ENCODE results near the gene SPTSSA. TPM values are rescaled to one million over a fixed set of nuclear protein-coding genes. Genes with fewer than 3 reads are reported as not detected.

The SPTSSA gene
- total and polyA plus RNA-seq, 2 experiments from 2014 or later, result 27.5 to 36.4 TPM

- Histone ChIP-seq H3K4me2 (no peak overlapping the region), H3K27ac (ENCODE audit: low read depth) (no peak overlapping the region), H3K4me3 (no peak overlapping the region), H2AFZ (no peak overlapping the region), H3F3A (replicated peaks; ENCODE audit: low read depth) (no peaks in the 10 kb centered on the region), H3K27me3 (ENCODE audit: insufficient read depth) (no peaks in the 10 kb centered on the region), H4K20me1 (replicated peaks; ENCODE audit: insufficient read depth) (peaks cover 5% of the 10 kb centered on the region), H3K79me2 (replicated peaks; ENCODE audit: insufficient read depth) (peaks cover 100% of the 10 kb centered on the region), H3K36me3 (ENCODE audit: insufficient read depth) (no peaks in the 10 kb centered on the region; the same call in 1 of the 2 replicates), H3K9me2 (ENCODE audit: insufficient read depth) (no peaks in the 10 kb centered on the region; the same call in 1 of the 2 replicates), H3K4me1 (ENCODE audit: insufficient read depth) (no peaks in the 10 kb centered on the region)
- no peak overlapping the region for H3K27ac Mint-ChIP-seq
- DNase-seq (ENCODE audit: low spot score), result no peak
- peaks cover 27% of the 10 kb centered on the region for H3K36me3 Mint-ChIP-seq (ENCODE audit: low read depth)
- H3K27me3 Mint-ChIP-seq (ENCODE audit: insufficient read depth, low read depth, poor library complexity), result no peaks in the 10 kb centered on the region
- no peak for ATAC-seq
- no peaks in the 10 kb centered on the region for H3K4me1 Mint-ChIP-seq
- H3K4me3 Mint-ChIP-seq, result no peak overlapping the region
- no peak for TF ChIP-seq NANOG (IDR thresholded peaks at IDR 0.05; ENCODE audit: borderline replicate concordance)
- TF ChIP-seq EZH2 (IDR thresholded peaks at IDR 0.05; ENCODE audit: low read depth, unreplicated experiment), result no peak
- no peak for TF ChIP-seq REST (IDR thresholded peaks at IDR 0.05; ENCODE audit: unreplicated experiment)
- no peak for TF ChIP-seq JUNB (IDR thresholded peaks at IDR 0.05; ENCODE audit: unreplicated experiment)
- no peak for TF ChIP-seq EZH2phosphoT487 (IDR thresholded peaks at IDR 0.05; ENCODE audit: unreplicated experiment)
- TF ChIP-seq POLR2AphosphoS5 (IDR thresholded peaks at IDR 0.05; ENCODE audit: low read depth), result no peak
- no peak for TF ChIP-seq ZNF114 (CRISPR knock-in tag; IDR thresholded peaks at IDR 0.05)
- TF ChIP-seq, protein P1, sequence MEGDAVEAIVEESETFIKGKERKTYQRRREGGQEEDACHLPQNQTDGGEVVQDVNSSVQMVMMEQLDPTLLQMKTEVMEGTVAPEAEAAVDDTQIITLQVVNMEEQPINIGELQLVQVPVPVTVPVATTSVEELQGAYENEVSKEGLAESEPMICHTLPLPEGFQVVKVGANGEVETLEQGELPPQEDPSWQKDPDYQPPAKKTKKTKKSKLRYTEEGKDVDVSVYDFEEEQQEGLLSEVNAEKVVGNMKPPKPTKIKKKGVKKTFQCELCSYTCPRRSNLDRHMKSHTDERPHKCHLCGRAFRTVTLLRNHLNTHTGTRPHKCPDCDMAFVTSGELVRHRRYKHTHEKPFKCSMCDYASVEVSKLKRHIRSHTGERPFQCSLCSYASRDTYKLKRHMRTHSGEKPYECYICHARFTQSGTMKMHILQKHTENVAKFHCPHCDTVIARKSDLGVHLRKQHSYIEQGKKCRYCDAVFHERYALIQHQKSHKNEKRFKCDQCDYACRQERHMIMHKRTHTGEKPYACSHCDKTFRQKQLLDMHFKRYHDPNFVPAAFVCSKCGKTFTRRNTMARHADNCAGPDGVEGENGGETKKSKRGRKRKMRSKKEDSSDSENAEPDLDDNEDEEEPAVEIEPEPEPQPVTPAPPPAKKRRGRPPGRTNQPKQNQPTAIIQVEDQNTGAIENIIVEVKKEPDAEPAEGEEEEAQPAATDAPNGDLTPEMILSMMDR (conservative IDR thresholded peaks at IDR 0.05; ENCODE audit: low read depth in 2 of 2), result no peak
- TF ChIP-seq STAT1 (IDR thresholded peaks at IDR 0.05; ENCODE audit: unreplicated experiment), result no peak
- TF ChIP-seq, protein P2, sequence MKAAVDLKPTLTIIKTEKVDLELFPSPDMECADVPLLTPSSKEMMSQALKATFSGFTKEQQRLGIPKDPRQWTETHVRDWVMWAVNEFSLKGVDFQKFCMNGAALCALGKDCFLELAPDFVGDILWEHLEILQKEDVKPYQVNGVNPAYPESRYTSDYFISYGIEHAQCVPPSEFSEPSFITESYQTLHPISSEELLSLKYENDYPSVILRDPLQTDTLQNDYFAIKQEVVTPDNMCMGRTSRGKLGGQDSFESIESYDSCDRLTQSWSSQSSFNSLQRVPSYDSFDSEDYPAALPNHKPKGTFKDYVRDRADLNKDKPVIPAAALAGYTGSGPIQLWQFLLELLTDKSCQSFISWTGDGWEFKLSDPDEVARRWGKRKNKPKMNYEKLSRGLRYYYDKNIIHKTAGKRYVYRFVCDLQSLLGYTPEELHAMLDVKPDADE (IDR thresholded peaks at IDR 0.05), result no peak
- TF ChIP-seq CREB1 (CRISPR knock-in tag; IDR thresholded peaks at IDR 0.05; ENCODE audit: low read depth), result no peak
- TF ChIP-seq ZNF331 (CRISPR knock-in tag; IDR thresholded peaks at IDR 0.05; ENCODE audit: low read depth), result no peak
- TF ChIP-seq ZNF462 (CRISPR knock-in tag; IDR thresholded peaks at IDR 0.05), result no peak
- H3K9me3 Mint-ChIP-seq, result no peaks in the 10 kb centered on the region
These were observed 9.7 kb downstream of the SPTSSA start for GRCh38 chr14:34452258-34452822.

Measured in GM23338 (cell line).